Lung (tissue), 12 donors: ENCODE measurements around the gene PEX14. TPM values are rescaled to one million over a fixed set of nuclear protein-coding genes. Genes with fewer than 3 reads are reported as not detected.
A peak's percentile ranks its signal among the peaks of the same experiment; 100 is the strongest.

Experiments used
- ATAC-seq: fragments of 200-7000 bp; cut with Tn5 transposase; one replicate; pipeline ENCODE4 v1.9.1; 2020; ENCODE audit warnings: moderate number of reproducible peaks; ENCODE audit not compliant: insufficient read depth, low FRiP score
- DNase-seq, 3 donors: peaks; one replicate each; pipeline ENCODE4 v3.0.0-alpha.2; 2013 to 2017
- H3K27ac ChIP-seq, 2 donors: one replicate each; pipeline ENCODE4 v1.5.1; 2013; ENCODE audit warnings: mild to moderate bottlenecking in 2 of 2, moderate library complexity in 2 of 2, control low read depth in 1 of 2, inconsistent platforms in 1 of 2, low read depth in 1 of 2, low read length in 1 of 2
- H3K27me3 ChIP-seq, 3 donors: one replicate each; pipeline ENCODE4 v1.5.1; 2013; ENCODE audit warnings: low read length in 2 of 3; ENCODE audit not compliant: control insufficient read depth in 3 of 3, insufficient read depth in 3 of 3
- H3K36me3 ChIP-seq, 4 donors: one replicate each; pipeline ENCODE4 v1.5.1; 2013; ENCODE audit warnings: low read length in 4 of 4, mild to moderate bottlenecking in 1 of 4, moderate library complexity in 1 of 4; ENCODE audit not compliant: control insufficient read depth in 4 of 4, insufficient read depth in 4 of 4
- H3K4me1 ChIP-seq, 5 donors: one replicate each; pipeline ENCODE4 v1.5.1; 2013; ENCODE audit warnings: low read length in 5 of 5, mild to moderate bottlenecking in 2 of 5, moderate library complexity in 1 of 5; ENCODE audit not compliant: control insufficient read depth in 5 of 5, insufficient read depth in 5 of 5
- H3K4me3 ChIP-seq: one replicate; pipeline ENCODE4 v1.5.1; 2013; ENCODE audit warnings: mild to moderate bottlenecking, control low read depth, moderate library complexity
- H3K9ac ChIP-seq, 2 donors: one replicate each; pipeline ENCODE4 v1.5.1; 2013; ENCODE audit warnings: low read length in 2 of 2, control low read depth in 1 of 2; ENCODE audit not compliant: insufficient read depth in 1 of 2
- H3K9me3 ChIP-seq, 4 donors: one replicate each; pipeline ENCODE4 v1.5.1; 2013; ENCODE audit warnings: low read length in 3 of 4, mild to moderate bottlenecking in 1 of 4, moderate library complexity in 1 of 4; ENCODE audit not compliant: control insufficient read depth in 4 of 4, insufficient read depth in 3 of 4
- CTCF ChIP-seq: IDR thresholded peaks from 2 replicates; pipeline ENCODE4 v1.5.1; 2012; ENCODE audit warnings: mild to moderate bottlenecking; ENCODE audit errors: control extremely low read depth, extremely low read depth
- WGBS, 2 donors: extraction: QIAGEN DNeasy Blood & Tissue Kit; methylation state at CpG; one replicate each; pipeline ENCODE4 v1.1.7; 2013; 5-methylcytosine and 5-hydroxymethylcytosine counted together
- polyA plus RNA-seq, 2 donors: library from polyadenylated mRNA; stranded (reverse); fragments of 200-250 nt; gene quantifications; one replicate each; pipeline ENCODE4 v1.2.1, GENCODE V29; 2013
- total RNA-seq, 2 donors: library from RNA; depleted of rRNA in 1 of 2; stranded (reverse); fragments of >200 nt in 1 of 2; gene quantifications; one replicate each; pipeline ENCODE4 v1.2.1, GENCODE V29; 2014 to 2021
- donor health status: control.
- donor health status: control.
- donor health status: Bipolar disorder and iron deficiency.
- donor health status: healthy.
- donor health status: DM: yes; HTN: yes; CAD: no.

Gene PEX14
- total and polyA plus RNA-seq, 4 donors = 18.1 to 29.2 (median 20.8) TPM

- Histone ChIP-seq H3K4me3 (no peak overlapping the region), H3K36me3 (no peaks in the 10 kb centered on the region), H3K27ac (no peak overlapping the region), H3K9ac (no peak overlapping the region), H3K27me3 (no peaks in the 10 kb centered on the region), H3K4me1 (peaks cover 0 to 9% (median 0%) of the 10 kb centered on the region in 5 donors), H3K9me3 (no peaks in the 10 kb centered on the region)
- DNase-seq (peak in 2 of 3 donors; percentile 20 to 50), ATAC-seq (no peak)
- WGBS, 2 donors = 63 to 72% methylated on average over 2 of the region's 2 CpGs
- TF ChIP-seq CTCF = no peak
Measured at GRCh38 chr1:10549904-10550664, 75.3 kb downstream of the PEX14 start.

GRCh38 chr1:10553118-10553517 is 78.4 kb downstream of the PEX14 start:
- Histone ChIP-seq H3K9me3 (no peaks in the 10 kb centered on the region), H3K4me1 (peaks cover 0 to 10% (median 0%) of the 10 kb centered on the region in 5 donors)
- 77 to 82% methylated on average over 10 of the region's 10 CpGs for WGBS, 2 donors

GRCh38 chr1:10555635-10556429 is 81.1 kb downstream of the PEX14 start:
- Histone ChIP-seq H3K4me3 (no peak overlapping the region), H3K4me1 (peaks cover 0 to 3% (median 0%) of the 10 kb centered on the region in 5 donors), H3K9ac (no peak overlapping the region), H3K27me3 (no peaks in the 10 kb centered on the region), H3K9me3 (no peaks in the 10 kb centered on the region), H3K36me3 (no peaks in the 10 kb centered on the region), H3K27ac (no peak overlapping the region)
- TF ChIP-seq CTCF = no peak
- WGBS, 2 donors = 78 to 80% methylated on average over 20 of the region's 20 CpGs
- DNase-seq (no peak), ATAC-seq (no peak)

More at GRCh38 chr1:10553118-10553517, 78.4 kb downstream of the PEX14 start:
- Histone ChIP-seq H3K27me3 (no peaks in the 10 kb centered on the region), H3K27ac (no peak overlapping the region), H3K4me3 (no peak overlapping the region), H3K9ac (no peak overlapping the region), H3K36me3 (no peaks in the 10 kb centered on the region)
- no peak for DNase-seq
- TF ChIP-seq CTCF = no peak
- no peak for ATAC-seq
